Activated T-helper 1 cell treated with anti-CD3 and anti-CD28 coated beads, Interleukin-2, amount 50 U/mL, for 16 hours (primary cell): ENCODE measurements around the gene EDA.
"Not testable (repeated sequence)": the region's sequence is repeated elsewhere in the genome, so short reads cannot be mapped to it uniquely, and the experiment has no call there.

Source experiments
- DNase-seq, 2 donors: peaks; one replicate each; pipeline ENCODE4 v3.0.0-alpha.2; 2020; ENCODE audit warnings: low read depth in 1 of 2, low spot score in 1 of 2

EDA gene

DNA sequence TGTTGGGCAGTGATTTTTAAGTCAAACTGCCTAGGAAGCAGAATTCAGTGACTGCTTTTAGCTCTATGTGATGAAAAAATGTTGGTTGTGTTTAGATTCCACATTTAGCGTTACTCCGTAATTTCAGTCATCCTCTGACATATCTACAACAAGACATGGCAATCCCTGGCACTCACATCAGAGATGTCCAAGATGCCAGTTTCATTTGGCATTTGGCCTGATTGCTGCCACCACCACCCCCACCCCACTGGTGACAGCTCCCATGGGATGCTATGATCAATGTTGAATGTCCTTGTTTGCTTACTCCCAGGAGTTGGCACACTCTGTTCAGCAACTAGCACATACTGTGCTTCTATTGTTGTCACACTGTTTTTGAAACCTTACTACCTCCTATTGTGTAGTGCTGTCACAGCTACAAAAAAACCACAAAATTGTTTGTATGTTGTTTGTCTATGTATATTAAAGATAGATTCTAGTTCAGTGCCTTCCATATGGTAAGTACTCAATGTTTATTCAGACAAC, 332.4 kb downstream of the EDA start:
- no peak for DNase-seq

DNA sequence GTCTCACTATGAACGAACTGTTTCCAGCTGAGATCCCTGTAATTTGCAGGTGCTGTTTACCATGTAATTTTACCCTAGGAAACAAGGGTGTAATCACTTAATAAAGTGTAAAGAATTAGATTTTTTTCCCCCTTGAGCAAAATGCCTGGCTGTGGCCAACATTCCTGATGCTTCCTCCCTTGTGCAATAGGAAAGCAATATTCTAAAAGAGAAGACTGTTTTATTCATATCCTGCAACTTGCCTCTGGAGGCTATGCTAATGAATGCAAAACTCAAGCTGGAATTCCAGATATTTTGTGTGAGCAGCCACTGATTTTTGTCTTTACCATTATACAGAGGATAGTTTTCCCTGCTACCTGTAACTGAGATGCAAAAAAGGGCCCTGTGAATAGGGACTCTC, 335.8 kb downstream of the EDA start:
- DNase-seq = no peak

DNA sequence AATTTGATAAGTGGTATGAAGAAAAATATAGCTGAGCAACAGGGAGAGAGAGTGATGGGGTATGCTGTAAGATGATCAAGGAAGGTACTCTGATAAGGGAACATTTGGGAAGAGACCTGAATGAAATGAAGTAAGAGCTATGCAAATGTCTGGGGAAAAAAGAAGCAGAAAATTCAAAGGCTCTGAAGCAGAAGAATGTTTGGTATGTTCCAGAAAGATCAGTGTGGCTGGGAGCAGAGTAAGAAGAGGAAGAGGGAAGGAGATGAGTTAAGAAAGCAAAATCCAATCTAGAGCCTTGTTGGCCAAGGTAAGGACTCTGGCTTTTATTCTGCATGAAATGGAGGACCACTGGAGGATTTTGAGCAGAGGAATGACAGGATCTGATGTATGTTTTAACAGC, 343.8 kb downstream of the EDA start:
- no peak for DNase-seq

DNA sequence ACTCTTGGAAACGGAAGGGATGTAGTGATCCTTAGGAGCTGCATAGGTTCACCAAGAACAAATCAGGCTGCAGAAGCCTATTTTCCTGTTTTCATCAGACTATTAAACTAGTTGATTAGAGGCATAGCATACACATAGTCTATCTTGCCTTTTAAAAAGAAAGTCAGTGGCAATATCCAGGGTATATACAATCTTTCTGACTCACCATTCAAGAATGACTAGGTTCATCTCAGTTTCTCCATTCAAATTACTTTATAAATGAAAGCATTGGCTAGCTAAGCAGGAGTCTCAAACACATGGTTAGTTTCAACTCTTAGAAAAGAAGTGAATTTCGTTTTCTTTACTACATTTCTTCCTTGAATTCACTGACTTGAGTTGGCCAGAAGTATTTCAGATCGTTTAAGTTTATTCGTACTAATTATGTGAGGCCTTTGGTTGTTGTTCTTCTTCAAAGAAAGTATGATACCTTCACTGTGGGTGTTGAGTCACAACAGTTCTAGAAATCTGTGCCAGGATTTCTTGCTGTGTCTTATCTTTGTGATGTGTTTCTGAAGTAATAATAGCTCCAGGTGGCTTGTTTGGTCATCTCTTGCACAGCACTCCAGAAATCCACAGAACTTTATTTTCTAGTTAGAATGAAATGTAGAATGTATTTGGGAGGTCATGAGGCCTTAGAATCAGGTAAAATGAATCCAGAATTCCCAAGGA, 345.6 kb downstream of the EDA start:
- DNase-seq = no peak

DNA sequence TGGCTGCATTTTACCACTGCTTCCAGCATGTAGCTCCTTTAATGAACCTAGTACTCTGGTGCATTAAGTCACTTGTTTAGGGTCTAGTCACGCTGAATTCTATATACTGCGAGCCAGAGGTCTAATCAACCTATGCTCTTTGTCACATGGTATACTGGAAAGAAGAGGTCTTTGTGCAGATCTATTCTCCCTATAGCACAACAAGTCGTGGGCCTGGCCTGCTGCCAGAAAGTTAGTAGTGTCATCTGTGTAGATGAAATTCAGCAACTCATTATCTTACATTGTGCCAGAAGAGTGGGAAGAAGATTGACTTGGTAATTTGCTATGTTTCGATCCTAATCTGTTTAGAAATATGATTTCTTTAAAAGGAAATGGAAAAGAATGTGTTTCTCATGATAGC, 353.0 kb downstream of the EDA start:
- no peak for DNase-seq

DNA sequence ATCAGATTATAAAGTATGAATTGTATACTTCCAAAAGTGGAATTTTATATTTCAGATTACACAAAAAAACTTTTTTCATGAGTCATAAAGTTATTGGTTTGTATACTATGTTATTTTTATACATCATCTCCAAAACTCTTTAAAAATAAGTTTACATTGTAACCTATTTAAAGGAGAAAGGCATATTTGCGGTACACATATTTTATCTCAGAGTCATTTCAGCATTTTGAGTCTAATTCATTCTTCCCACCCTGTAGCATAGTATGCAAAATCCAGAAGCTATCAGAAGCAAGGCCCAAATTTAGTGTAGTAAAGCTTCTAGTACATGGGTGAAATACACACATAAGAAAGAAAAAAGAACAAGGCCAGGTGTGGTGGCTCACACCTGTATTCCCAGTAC, 353.5 kb downstream of the EDA start:
- DNase-seq = no peak

DNA sequence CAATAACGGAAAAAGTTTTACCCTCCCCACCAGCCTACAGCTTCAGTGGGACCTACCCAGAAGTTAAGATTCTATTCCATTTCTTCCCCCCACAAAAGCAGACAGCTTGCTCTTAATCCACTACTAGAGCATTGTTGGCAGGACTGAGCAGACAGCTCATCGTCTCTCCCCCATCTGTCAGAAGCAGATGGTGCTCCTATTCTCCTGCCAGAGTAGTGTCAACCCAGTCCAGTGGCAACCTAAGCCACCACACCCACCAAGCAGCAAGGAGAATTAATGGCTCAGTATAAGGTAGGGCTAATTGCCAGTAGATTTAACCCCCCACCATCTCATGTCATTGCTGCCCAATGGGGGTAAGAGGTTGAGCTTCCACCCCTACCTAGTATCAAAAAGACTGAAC, 371.8 kb downstream of the EDA start:
- DNase-seq = no peak

DNA sequence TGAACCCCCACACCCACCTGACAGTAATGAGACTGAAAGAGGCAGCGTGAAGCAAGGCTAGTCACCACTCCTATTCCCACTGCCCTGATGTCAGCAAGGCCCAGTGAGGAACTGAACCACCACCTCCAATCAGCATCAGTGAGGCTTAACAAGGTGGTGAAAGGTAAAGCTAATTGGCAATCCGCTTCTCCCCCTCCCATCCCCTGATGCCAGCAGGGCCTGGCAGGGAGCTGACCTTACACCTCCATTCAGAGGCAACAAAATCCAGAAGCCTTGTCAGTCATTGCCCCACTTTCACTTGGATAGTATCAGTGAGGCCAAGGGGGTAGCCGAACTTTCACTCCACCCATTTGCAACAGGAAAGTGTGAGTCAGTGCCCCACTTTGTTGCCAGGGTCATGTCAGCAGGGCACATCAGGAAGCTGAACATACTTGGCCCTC, 373.1 kb downstream of the EDA start:
- no peak for DNase-seq

DNA sequence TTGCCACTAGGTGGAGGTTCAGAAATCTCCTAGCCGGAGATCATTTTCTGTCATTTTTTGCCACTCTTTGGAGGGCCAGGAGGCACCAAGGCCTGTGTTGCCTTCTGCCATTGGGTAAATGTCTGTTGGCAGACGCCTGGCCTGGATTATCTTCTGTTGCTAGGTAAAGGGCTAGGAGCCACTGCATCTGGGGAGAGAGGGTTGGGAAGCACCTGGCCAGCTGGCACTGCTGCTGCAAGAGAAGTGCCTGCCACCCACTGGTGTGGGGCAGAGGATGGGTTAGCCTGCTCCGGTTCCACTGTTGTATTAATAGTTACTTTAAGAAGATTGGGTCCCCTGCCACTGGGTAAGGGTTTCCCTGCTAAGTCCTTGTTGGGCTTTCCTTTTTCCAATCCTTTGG, 375.8 kb downstream of the EDA start:
- DNase-seq = no peak

DNA sequence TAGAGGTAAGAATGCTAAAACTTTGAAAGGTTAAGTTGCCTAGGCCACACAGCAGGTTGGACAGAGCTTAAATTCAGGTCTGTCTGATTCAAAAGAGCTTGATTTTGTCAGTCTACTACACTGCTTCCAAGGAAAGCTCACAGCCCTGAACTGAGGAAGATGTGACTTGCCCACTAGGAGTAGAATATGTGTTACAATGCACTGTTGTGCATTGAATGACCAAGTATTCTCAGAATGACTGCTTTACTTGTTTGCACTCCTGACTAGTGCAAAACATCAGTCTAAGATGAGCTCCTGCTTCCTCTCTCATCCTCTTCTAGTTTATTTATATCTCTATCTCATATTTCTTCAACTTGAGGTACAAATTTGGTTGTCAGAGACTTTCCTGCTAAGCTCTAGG, 377.6 kb downstream of the EDA start:
- DNase-seq = no peak

DNA sequence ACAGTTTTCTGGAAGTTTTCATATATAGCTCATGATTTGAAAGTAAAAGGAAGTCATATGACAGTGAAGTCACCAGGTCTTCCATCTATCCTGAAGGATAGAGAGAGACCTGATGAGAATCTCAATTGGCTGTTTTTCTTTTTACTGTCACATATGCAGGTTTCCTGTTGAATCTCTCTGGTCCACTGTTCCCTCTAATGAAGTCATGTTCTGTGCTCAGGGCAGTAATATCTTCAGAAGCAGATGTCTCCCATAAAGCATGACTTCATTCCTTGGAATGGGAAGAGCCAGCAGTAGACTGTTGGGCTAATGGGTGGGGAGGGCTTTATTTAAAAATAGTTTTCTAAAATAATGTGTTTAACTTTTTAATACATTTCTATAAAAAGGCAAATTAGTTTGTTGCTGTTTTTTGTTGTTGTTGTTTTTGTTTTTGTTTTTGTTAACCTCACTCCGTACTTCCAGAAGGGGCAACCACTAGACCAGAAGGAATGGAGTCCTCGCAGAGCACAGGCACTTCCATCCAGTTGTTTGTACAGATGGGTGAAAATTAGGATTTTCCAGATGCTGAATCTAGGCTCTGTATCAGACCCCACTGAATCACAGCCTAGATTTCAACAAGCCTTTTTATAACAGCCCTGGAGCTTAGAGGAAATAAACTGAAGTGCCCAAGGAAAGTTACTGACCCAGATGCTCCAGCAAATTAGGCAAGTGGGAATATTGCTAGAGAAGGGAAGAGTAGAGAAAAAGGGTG, 379.6 kb downstream of the EDA start:
- no peak for DNase-seq

DNA sequence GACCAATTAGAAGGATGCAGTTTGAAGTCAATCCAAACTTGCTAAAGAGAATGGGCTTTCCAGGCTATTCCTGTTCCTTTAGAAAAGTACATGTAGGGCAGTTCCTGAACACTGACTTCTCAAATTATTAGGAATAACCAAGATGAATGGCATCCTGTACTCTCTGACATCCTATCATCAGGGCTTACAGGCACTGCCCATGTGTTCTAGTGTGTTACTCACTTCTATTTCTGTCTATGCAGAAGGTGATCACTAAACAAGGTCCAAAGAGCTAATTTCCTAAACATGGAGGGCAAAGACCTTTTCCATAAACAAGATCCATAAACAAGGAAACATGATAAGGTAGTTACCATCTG, 380.2 kb downstream of the EDA start:
- DNase-seq = no peak

DNA sequence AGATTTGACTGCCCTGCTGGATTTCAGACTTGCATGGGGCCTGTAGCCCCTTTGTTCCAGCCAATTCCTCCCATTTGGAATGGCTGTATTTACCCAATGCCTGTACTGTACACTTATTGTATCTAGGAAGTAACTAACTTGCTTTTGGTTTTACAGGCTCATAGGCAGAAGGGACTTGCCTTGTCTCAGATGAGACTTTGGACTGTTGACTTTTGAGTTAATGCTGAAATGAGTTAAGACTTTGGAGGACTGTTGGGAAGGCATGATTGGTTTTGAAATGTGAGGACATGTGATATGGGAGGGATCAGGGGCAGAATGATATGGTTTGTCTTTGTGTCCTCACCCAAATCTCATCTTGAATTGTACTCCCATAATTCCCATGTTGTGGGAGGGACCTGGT, 382.4 kb downstream of the EDA start:
- DNase-seq = not testable (repeated sequence)

DNA sequence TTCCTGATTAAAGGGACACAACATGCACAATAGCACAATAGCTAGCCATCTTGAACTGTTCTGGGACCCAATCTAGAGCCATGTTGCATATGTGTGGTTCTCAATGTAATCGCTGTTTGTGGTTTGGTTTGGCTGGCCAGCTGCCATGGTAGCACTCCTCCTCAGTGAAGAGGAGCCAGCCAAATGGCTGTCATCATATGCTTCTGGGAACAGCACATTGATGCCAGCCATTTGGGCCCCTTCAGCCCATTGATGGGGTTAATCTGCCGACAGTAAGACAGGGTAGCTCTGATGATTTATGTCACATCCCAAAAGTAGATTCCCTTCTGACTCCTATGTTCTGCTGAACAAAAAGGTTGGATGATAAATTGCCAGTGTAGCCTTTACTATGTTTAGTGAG, 385.4 kb downstream of the EDA start:
- DNase-seq = no peak

DNA sequence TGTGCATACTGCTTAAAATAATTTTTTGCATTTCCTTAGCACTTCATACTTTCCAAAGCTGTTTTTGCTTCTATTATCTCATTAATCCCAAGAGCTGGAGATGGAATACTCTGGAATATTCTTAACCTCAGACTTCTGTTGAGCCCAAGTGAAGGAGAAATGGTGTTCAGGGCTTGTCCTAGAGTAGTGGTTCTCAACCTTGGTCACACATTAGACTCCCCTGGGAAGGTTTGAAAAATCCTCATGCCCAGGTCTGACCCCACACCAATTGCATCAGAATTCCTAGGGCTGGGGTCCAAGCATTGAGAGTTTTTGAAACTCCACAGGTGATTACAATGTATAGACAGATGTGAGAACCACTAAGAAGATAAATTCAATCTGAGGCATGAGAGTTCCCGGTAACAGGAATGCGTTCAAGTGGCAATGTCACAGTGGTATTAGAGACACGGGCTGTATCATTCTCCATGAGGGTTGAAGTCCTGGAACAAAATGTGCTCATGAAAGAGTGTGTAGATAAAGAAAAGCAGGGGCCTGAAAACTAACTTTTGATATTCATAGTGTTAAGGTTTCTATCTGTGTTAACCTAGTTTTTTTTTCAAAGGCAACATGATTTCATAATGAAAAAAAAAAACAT, 385.9 kb downstream of the EDA start:
- DNase-seq = no peak

DNA sequence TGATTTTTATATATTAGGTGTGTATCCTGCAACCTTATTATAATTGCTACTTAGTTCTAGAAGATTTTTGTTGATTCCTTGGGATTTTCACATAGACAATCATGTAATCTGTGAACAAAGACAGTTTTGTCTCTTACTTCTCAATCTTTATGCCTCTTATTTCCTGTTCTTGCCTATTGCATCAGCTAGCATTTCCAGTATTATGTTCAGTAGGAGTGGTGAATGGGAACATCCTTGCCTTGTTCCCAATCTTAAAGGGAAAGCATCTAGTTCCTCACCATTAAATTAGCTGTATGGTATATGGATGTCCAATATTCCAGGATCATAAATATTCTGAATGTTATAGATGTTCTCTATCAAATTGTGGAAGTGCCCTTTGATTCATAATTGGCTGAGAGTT, 392.0 kb downstream of the EDA start:
- no peak for DNase-seq

DNA sequence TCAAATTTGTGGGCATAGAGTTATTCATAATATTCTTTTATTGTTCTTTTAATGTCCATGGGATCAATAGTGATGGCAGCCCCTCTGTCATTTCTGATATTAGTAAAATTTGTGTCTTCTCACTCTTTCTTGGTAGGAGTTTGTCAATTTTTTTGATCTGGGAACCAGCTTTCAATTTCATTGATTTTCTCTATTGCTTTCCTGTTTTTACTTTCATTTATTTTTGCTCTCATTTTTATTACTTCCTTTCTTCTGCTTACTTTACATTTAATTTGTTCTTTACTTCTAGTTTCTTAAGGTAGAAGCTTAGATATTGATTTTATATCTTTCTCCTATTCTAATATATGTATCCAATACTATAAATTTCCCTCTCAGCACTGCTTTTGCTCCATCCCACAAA, 393.1 kb downstream of the EDA start:
- no peak for DNase-seq

DNA sequence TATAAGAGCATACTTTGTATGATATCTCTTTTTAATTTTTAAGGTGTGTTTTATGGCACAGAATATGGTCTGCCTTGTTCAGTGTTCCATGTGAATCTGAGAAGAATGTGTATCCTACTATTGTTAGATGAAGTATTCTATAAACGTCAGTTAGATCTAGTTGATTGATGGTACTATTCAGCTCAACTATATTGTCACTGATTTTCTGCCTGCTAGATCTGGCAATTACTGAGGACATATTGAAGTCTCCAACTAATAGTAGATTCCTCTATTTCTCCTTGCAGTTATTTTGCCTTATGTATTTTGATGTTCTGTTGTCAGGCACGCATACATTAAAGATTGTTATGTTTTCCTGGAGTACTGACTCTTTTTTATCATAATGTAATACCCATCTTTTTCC, 394.1 kb downstream of the EDA start:
- DNase-seq = no peak

DNA sequence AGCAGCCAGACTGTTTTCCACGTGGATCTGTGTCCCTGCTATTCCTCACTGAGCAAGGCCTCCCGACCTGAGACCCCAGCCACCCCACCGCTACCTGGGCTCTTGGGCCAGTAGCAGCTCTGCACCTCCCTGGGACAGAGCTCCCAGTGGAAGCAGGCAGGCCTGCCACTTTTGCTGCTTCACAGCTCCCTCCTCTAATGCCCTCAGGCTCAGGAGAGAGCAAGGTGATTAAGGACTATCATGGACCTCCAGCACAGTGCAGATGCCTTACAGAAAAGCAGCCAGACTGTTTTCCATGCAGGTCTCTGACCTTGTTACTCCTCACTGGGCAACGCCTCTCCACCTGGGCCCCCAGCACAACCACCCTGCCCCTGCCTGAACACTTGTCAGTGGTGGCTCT, 396.8 kb downstream of the EDA start:
- no peak for DNase-seq

DNA sequence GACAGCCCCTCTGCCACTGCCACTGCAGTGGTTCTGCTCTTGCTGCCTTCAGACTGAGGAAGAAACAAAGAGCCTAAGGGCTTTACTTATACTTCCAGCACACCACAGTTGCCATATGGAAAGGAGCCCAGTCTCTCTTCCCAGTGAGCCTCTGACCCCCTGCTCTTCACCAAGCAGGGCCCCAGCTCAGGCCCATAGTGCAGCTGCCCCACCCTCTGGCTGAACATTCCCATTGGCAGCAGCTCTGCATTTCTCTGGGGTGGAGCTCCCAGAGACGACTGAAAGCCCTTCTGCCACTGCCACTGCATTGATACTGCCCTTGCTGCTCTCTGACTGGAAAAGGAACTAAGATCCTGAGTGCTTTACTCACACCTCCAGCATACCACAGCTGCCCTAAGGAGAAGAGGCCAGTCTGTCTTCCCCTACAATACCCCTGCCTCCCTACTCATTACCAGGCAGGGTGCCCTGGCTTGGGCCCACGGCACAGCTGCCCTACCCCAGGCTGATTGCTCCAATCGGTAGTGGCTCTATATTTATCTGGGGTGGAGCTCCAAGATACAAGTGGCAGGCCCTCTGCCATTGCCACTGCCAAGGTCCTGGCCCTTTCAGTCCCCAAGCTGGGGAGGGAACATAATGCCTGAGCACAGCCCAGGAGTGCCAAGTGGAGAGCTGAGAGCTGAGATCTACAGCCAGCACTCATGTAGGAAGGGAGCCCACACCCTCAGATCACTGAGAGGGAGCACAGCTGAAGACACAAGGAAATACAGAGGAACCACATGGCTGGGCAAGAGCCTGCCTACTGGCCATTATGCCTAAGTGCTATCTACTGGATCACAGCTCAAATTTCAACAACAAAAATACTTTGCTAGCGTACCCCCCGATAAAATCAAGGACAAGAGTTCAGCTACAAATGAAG, 397.8 kb downstream of the EDA start:
- no peak for DNase-seq

DNA sequence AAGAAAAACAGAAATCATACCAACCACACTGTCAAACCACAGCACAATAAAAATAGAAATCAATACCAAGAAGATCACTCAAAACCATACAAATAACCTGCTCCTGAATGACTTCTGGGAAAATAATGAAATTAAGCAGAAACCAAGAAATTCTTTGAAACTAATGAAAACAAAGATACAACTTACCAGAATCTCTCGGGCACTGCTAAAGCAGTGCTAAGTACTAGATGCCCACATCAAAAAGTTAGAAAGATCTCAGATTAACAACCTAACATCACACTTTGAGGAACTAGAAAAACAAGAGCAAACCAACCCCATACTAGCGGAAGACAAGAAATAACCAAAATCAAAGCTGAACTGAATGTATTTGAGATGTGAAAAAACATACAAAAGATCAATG, 400.6 kb downstream of the EDA start:
- DNase-seq = no peak
